HS-27A (cell line): ENCODE measurements around the gene MTG1.

Experiments used
- DNase-seq: peaks from one replicate; pipeline ENCODE4 v3.0.0-alpha.2; 2012; ENCODE audit warnings: low read depth, missing footprints

MTG1 gene

DNA sequence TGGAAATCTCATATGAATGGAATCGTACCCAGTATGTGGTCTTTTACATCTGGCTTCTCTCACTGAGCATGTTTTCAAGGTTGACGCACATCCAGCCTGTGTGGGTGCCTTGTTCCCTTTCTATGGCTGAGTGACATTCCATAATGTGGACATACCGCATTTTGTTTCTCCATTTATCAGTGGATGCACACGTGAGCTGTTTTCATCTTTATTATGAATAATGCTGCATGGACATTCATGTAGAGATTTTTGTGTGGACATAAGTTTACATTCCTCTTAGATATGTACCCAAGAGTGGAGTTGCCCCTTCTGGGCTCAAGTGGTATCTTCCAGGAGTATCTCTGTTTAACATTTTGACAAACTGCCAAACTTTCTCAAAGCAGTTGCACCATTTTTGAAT, 58.5 kb downstream of the MTG1 start:
- DNase-seq, result no peak

DNA sequence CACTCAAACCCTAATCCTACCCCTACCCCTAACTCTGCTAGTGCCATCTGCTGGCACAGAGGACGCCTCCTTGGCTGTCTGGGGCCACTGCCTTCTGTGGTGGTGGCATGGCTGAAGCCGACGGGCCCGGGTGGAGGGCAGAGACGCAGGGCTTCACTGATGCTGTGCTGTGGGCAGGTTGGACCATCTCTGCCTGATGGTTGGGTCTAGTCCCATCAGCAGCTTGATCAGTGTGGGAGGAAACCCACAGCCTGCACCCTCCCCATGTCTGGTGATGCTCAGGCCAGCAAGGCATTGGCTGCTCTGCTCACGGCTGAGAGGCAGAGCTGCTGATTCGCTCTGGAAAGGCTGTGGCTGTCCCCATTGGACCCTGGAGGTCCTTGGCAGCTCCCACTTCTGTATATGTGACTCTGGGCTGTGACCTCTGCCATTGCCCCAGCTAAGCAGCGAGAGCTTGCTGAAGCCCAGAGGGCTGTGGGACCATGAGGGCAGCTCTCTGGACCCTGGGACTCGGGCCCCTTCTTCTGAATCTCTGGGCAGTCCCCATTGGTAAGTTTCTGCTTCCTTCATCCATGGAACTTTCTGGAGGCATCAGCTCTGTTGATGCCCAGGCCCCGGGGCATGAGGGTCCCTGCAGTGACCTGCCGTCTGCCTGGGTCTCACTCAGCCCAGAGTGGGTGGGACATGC, 59.7 kb downstream of the MTG1 start, which contains the start of gene SCART1:
SCART1 (plus strand) TSS at position 430 of the 688 bp plus-strand sequence; CDS start at position 483, 53 bp downstream.
- DNase-seq, result no peak

DNA sequence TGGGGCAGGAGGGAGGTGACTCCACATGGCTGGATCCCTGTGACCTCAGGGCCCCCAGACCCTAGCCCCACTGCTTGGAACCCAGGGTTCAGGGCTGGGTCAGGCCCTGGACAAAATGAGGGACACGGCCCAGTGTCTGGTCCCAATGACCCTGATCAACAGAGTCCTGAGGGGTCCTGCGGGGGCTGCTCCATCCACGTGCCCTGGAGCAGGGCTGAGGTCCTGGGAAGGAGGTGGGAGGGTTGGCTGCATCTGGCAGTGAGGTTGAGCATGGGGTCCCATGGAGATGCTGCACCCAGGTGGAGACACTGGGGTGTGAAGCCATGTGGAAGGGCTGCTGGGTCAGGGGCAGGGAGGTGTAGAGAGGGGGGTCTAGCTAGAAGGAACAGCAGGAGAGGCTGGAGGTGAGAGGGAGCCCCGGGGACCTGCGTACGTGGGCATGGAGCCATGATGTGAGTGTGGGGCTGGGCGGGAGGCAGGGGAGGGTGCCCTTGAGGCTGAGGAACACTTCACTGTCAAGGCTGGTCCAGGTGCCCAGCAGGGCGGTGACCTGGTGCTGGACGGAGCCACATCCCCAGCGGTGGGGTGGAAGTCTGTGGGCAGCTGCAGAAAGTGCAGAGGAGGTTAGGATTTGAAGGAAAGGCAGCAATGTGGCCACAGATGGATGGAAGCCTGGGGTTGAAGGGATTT, 60.4 kb downstream of the MTG1 start:
- no peak for DNase-seq

DNA sequence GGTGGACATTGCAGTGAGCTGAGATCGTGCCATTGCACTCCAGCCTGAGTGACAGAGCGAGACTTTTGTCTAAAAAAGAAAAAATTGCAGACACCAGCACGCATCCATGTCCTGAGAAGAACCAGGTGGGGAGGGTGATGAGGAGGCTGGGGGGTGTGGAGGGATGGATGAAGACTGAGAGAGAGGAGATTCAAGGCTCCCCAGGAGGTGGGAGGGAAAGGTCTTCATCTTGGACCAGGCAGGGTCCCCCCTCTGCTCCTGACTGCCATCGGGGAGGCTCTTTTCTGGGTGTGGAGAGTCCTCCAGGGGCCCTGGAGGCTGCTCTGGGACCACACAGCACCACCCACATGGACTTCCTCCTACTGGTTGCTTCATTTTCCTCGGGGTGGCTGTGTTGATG, 61.2 kb downstream of the MTG1 start:
- no peak for DNase-seq

DNA sequence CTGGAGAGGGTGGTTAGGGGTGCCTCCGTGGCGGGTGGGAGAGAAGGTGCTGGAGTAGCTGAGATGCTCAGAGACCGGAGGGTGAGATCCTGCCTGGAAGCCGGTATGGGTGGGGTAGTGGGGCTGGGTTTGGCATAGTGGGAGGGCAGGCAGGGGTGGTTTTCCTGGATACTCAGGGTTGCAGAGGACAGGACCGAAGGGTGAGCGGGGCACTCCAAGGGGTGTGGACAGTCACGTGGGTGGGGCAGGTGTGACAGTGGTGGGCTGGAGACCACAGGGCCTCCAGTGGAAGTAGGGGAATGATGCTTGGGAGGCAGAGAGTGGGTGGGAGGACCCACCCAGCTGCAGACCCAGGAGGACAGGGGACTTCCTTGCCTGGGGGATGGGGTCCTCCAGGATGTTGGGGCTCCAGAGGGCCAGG, 61.7 kb downstream of the MTG1 start:
- no peak for DNase-seq

DNA sequence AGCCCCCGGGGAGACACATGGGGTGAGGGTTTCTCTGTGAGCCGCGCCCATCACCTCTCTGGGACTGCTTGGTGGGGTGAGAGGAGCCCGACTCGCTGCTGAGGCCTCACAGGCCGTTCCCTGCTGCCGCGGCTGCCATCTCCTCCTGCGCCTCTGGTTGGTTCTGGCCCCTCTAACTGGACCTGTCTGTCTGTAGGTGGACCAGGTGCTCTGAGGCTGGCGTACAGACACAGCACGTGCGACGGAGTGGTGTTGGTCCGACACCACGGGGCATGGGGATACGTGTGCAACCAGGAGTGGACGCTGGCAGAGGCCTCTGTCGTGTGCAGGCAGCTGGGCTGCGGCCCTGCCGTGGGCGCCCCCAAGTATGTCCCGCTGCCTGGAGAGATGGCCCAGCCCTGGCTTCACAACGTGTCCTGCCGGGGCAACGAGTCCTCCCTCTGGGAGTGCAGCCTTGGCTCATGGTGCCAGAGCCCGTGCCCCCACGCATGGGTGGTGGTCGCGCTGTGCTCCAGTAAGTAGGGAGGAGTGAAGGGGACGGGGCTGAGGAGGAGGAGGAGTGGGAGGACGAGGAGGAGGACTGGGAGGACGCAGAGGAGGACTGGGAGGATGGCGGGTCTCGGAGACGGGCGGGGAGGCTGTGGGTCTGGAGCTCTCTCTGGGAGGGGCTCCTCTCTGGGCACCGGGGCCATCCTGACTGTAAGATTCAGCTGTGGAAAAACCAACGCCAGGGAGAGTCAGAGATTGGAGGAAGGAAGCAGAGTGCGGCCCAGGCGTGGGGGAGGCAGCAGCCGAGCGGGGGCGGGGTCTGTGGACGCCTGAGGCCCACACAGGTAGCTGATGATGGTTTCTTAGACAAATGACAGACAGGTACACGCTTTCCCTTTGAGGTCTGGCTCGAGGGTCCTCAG, 62.3 kb downstream of the MTG1 start:
- DNase-seq, result no peak

DNA sequence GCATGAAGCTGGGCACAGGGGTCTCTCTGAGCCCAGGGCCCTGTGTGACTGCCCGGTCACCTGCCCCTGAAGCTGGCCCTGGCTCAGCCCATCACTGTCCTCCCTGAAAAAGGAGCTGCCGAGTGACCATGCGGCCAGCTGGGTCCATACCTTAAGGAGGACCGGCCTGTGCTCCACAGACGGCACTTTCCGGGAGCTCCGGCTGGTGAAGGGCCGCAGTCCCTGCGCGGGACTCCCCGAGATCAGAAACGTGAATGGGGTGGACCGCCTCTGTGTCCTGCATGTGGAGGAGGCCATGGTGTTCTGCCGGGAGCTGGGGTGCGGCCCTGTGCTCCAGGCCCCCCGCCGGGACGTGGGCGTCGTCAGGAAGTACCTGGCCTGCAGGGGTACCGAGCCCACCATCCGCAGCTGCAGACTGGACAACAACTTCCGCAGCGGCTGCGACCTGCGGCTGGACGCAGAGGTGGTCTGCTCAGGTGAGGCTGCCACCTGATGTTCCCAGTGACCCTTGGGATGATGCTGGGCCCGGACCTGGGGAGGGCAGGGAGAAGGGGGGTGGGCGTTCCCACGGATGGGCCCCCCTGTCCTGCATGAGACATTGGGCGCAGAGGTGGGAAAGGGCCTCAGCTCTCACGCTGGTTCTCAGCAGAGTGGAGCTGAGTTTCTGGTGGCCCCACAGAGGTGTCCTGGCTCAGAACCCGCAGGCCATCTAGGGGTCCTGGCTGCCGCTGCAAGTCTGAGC, 63.3 kb downstream of the MTG1 start:
- DNase-seq, result no peak

DNA sequence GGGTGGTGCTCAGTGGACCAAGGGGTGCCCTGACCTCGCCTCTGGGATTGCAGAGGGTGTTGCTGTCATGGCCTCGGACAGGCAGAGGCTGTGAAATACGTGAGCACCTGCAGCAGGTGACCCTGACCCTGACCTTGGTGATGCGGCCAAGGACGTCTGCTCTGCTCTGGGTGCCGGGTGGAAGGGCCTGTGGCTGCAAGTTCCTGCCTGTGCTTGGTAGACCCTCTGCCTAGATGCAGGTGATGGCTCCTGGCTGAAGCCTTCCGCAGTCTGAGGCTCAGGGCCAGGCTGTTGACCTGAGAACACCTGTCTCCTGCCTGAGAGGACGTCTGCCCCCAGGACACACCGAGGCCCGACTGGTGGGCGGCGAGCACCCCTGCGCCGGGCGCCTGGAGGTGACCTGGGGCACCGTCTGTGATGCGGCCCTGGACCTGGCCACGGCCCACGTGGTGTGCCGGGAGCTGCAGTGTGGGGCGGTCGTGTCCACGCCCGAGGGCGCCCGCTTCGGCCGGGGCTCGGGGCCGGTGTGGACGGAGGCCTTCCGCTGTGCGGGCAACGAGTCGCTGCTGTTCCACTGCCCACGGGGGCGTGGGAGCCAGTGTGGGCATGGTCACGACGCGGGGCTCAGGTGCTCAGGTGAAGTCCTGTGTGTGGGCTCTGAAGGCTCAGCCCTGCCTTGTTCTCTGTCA, 64.2 kb downstream of the MTG1 start:
- no peak for DNase-seq

DNA sequence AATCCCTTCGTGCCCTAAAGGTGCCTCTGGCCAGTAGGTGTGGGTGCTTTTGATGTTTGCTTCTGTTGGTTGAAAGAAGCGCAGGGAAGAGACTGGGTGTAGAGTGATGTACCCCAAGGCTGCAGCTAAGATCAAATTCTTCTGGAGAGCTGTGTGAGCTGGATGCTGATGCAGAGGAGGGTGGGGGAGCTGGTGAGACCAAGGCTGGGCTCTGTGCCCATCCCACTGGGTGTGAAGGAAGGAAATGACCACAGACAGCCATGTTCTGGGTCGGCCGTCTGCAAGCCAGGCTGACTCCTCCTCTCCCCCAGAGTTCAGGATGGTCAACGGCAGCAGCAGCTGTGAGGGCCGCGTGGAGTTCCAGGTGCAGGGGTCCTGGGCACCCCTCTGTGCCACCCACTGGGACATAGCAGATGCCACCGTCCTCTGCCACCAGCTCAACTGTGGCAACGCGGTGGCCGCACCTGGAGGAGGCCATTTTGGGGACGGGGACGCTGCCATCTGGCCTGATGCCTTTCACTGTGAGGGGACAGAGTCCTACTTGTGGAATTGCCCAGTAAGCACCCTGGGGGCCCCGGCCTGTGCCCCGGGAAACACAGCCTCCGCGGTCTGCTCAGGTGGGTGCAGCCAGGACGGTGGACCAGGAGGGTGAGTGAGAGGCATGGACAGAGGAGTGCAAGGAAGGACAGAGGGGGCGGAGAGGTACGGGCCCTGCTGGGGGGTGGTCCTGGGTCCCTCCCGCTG, 64.9 kb downstream of the MTG1 start:
- DNase-seq, result no peak

DNA sequence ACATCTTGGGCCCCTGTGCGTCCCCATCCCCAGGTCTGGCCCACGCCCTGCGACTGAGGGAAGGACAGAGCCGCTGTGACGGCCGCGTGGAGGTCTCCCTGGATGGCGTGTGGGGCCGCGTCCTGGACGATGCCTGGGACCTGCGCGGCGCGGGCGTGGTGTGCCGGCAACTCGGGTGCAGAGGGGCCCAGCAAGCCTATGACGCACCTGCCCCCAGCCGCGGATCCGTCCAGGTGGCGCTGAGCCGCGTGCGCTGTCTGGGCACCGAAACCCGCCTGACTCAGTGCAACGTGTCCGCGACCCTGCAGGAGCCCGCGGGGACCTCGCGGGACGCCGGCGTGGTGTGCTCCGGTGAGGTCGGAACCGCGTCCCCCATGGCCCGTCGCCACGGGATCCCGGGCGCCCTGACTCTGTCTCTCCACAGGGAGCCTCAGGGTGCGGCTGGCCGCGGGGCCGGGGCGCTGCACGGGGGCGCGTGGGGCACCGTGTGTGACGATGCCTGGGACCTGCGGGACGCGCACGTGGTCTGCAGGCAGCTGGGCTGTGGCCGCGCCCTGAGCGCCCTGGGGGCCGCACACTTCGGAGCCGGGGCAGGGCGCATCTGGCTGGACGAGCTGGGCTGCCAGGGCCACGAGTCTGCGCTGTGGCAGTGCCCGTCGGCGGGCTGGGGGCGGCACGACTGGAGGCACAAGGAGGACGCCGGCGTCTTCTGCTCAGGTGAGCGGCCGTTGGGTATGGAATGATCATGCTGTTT, 65.7 kb downstream of the MTG1 start:
- DNase-seq, result no peak

DNA sequence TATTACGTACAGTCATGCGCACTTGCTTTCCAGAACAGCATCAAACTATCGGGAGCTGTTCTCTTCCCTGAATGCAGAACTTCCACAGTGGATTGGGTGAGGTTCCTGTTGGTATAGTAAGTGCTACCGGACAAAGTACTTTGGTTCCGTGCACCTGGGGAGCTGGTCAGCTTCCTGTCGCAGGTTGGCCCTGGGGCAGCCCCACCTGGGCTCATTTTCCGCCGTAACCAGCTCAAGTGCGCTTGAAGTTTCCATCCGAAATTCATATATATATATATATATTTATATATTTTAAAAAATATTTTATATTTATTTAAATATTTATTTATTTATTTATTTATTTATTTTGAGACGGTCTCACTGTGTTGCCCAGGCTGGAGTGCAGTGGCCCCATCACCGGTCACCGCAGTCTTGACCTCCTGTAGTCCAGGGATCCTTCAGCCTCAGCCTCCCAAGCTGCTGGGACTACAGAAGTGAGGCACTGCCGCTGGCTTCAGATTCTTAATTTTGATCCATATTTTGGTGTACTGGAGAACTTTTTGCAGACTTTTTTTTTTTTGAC, 66.3 kb downstream of the MTG1 start:
- no peak for DNase-seq

DNA sequence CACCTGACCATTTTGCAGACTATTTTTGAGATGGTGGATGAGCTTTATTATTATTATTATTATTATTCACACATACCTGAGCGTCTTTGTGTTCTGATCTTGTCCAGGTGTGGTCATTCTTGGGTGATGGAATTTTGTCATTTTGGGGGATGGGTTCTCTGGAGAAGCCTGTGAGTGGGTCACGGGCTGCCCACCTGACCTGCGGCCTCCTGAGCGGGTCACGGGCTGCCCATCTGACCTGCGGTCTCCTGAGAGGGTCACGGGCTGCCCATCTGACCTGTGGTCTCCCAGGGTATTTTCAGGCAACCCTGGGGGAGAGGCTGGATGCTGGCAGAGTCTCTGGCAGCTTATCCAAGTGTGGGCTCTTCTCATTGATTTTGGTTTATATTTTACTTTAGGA, 67.1 kb downstream of the MTG1 start:
- DNase-seq, result no peak

DNA sequence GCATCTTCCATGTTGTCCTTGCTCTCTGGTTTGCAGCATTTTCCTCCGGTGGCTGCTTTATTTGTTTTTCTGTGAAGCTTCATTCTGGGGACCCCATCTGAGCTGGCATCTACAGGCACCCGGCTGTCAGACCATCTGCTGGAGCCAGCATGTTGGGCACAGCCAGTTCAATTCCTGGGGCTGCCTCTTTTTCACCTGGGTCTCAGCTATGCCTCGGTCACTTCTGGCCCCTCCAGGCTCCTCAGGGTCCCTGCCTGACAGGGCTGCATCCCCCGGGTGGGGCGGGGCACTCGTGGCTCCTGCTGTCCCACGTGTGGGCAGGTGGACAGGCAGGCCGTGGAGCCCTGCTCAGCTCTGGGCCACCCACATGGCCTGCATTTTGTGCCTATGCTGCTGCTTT, 67.9 kb downstream of the MTG1 start:
- no peak for DNase-seq

DNA sequence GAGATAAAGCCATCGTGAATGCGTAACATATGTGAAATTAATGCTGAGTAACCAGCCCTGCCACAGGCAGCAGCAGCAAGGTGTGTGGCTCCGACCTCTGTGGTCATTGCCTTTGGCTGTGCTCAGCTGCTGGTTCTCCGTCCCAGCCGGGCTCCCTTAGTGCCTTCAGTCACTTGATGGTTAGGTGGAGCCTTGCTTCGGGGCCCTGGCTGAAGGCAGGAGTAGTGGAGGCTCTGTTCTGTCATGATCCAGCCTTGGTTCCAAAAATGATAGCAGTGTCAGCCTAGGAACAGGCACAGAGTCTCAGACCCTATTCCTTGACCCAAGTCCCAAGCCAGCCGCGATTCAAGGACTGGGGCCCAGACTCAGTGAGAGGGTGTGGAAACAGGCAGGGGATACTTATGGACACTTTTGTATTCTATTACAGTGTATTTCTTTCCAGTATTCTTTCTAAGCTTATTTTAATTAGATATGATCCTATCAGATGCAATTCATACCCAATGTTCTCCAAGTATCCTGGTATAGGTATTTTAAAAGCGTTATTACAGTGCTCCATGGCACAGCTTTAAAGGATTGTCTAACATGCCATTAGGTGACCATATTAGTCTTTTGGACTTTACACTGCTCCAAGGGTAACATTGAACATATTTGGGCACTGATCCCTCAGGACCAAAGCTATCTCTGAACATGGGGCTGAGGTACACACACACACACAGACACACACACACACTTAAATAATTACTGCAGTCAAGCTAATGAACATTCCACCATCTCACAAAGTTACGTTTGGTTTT, 68.8 kb downstream of the MTG1 start:
- DNase-seq, result no peak

DNA sequence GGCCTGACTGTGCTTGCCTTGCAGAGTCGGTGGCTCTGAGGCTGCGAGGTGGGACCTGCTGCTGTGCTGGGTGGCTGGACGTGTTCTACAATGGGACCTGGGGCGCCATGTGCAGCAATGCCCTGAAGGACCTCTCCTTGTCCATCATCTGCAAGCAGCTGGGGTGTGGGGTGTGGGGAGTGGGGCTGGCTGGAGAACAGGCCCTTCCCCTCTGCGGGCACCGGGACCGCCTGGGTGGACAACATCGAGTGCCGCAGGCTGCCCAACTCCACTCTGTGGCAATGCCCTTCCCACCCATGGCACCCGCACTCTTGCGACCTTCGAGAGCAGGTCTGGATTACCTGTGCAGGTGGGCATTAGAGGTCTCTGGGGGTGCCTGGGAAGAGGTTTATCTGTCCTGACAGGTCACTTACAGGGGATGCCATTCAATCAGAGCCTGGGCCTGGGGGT, 70.7 kb downstream of the MTG1 start:
- DNase-seq, result no peak

DNA sequence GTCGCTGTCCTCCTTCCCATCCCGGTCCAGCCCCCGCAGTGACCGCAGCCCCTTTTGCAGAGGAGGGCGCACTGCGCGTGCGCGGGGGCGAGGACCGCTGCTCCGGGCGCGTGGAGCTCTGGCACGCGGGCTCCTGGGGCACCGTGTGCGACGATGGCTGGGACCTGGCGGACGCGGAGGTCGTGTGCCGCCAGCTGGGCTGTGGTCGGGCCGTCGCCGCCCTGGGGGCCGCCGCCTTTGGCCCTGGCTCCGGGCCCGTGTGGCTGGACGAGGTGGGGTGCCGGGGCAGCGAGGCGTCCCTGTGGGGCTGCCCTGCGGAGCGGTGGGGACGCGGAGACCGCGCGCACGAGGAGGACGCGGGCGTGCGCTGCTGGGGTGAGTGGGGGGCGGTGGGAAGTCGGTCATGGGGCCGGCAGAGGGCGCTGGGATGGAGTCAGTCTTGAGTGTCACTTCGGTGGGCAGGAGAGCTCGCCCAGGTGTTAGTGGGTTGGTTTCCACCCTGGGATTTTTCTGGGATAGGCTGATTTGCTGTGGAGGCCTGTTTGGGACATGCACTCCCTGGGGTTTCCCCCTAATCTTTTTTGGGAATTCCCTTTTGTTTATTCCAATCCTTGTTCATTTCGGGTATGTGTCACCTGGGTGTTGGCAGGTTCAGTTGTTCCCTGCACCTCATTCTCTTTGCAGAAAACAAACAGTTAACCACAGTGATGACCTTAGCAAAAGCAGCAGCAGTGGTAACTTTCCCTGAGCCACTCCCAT, 71.4 kb downstream of the MTG1 start:
- no peak for DNase-seq

DNA sequence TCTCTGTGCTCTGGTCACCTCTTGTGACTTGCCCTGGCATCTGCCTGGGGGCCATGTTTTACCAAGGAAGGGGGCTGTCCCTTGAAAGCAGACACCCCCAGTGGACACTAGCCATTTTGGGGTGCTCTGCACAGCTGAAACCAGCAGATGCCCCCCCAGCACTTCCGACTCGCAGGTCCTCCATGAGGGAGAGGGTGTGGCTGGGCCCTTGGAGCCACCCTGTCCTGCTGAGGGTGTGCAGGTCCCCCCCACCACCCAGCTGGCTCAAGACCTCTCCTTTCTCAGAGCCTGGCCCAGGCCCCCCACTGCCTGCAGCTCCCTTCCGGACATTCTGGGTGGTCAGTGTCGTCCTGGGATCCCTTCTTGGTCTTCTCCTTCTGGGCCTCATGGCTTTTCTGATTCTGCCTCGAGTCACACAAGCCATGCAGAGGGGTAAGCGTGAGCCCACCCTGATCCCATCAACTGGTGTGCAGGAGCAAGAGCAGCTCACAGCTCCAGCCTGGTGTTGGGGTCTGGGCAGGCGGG, 72.1 kb downstream of the MTG1 start:
- DNase-seq, result no peak
